ENCODE data around the gene REM2. TPM values are rescaled to one million over a fixed set of nuclear protein-coding genes. Genes with fewer than 3 reads are reported as not detected.

REM2 gene
- total and polyA plus RNA-seq, 2 of the 4 experiments (the other 2 are of a cell fraction), result under 0.01 to 0.07 TPM

GRCh38 chr14:22896760-22897159 is 13.7 kb downstream of the REM2 start:
- 0 out of 2 replicates have a peak overlapping the region, but pooled peaks have one; percentile 26 for H3K14ac ChIP-seq (replicated peaks; ENCODE audit: low read depth, low read length)
- no peak overlapping the region for H2AFZ ChIP-seq (replicated peaks; ENCODE audit: low read length, poor library complexity)
- no peak for TF ChIP-seq CTCF (conservative IDR thresholded peaks at IDR 0.05; ENCODE audit: low read depth, low read length)
- TF ChIP-seq RFX5 (IDR thresholded peaks at IDR 0.05; ENCODE audit: low read depth, low read length), result no peak
- no peak for TF ChIP-seq RAD21 (IDR thresholded peaks at IDR 0.05; ENCODE audit: low read length)
- TF ChIP-seq MXI1 (IDR thresholded peaks at IDR 0.05; ENCODE audit: borderline replicate concordance, low read depth, low read length), result no peak
- no peak for TF ChIP-seq BHLHE40 (IDR thresholded peaks at IDR 0.05; ENCODE audit: low read depth, low read length)
- no peak for TF ChIP-seq ELK1 (IDR thresholded peaks at IDR 0.05; ENCODE audit: borderline replicate concordance, low read depth, low read length)
- TF ChIP-seq CHD1 (IDR thresholded peaks at IDR 0.05; ENCODE audit: low read depth, low read length), result no peak
- no peak for TF ChIP-seq RCOR1 (IDR thresholded peaks at IDR 0.05; ENCODE audit: insufficient replicate concordance, low read length)
- TF ChIP-seq CEBPB (IDR thresholded peaks at IDR 0.05; ENCODE audit: low read depth, low read length), result no peak
- no peak for TF ChIP-seq SMC3 (IDR thresholded peaks at IDR 0.05; ENCODE audit: low read depth, low read length)
- TF ChIP-seq NFE2L2 (IDR thresholded peaks at IDR 0.05; ENCODE audit: low read depth, low read length), result no peak
- TF ChIP-seq MAZ (IDR thresholded peaks at IDR 0.05; ENCODE audit: borderline replicate concordance, low read depth, low read length), result no peak
- ChIA-PET POLR2A (ENCODE audit: unreplicated experiment) (interaction anchor here (0.5 to 0.6 kb wide), 2 partner anchors 85 to 388 kb away, joined by 4 to 5 read pairs; no protein-coding TSS in a partner anchor), CTCF (interaction anchor here (1.7 kb wide), 1 partner anchor 74 kb away, joined by 4 read pairs; no protein-coding TSS in a partner anchor)
- ATAC-seq (ENCODE audit: low read depth) (no peak), DNase-seq (no peak)
- BruUV-seq (replicated peaks), result no TSS peak
- no peak overlapping the region for H2BK5ac ChIP-seq (ENCODE audit: low read depth, low read length, poor library complexity, severe bottlenecking)
- no peak overlapping the region for H3K18ac ChIP-seq (ENCODE audit: low read depth, low read length)
- WGBS, 2 experiments (ENCODE audit: extremely low coverage in 2 of 2, insufficient read length in 1 of 2), result 80% methylated on average over 1 of the region's 3 CpGs; no CpG with 5 or more reads in 1 of the 2 experiments
- dilution Hi-C loops (cut with HindIII; ENCODE audit: low sequenced_read_pairs, unreplicated experiment), result no loop called here
- no peak overlapping the region for H3K27ac ChIP-seq (ENCODE audit: insufficient read depth, low read length)
- peaks cover 0 to 17% of the 10 kb centered on the region in 2 experiments; a peak in 3 of 4 replicates for H3K79me1 ChIP-seq (ENCODE audit: low read depth in 1 of 2, low read length in 2 of 2)
- 0 out of 2 replicates have a peak overlapping the region, but pooled peaks have one; percentile 28 for H2BK20ac ChIP-seq (ENCODE audit: low read depth, low read length)
- peaks cover 9% of the 10 kb centered on the region for H3K36me3 ChIP-seq (ENCODE audit: control insufficient read depth, insufficient read depth, low read length)
- H3K9me3 ChIP-seq (ENCODE audit: control insufficient read depth, insufficient read depth, low read length), result no peaks in the 10 kb centered on the region
- no peak overlapping the region for H4K91ac ChIP-seq (ENCODE audit: insufficient read depth, low read depth, low read length)
- no peak overlapping the region for H3K4me3 ChIP-seq (ENCODE audit: insufficient read depth, low read depth, low read length)
- peak overlapping the region in 1 of 2 experiments; percentile 30; a peak in 1 of 4 replicates for H4K8ac ChIP-seq (ENCODE audit: low read depth in 2 of 2, low read length in 2 of 2)
- no peak overlapping the region for H3K4ac ChIP-seq (ENCODE audit: low read depth, low read length)
- no peaks in the 10 kb centered on the region for H4K20me1 ChIP-seq (ENCODE audit: insufficient read depth, low read length)
- H2AK9ac ChIP-seq (replicated peaks; ENCODE audit: low read depth, low read length, poor library complexity), result peak overlapping the region; percentile 77
- 0 out of 2 replicates have a peak overlapping the region, but pooled peaks have one; percentile 4 for H3K23ac ChIP-seq (ENCODE audit: low read depth, low read length)
- no peak overlapping the region for H3K4me2 ChIP-seq (ENCODE audit: low read depth, low read length)
- H2BK15ac ChIP-seq (ENCODE audit: low read depth, low read length), result 0 out of 3 replicates have a peak overlapping the region, but pooled peaks have one; percentile 12
- 0 out of 2 replicates have a peak overlapping the region, but pooled peaks have one; percentile 30 for H2BK120ac ChIP-seq (ENCODE audit: low read depth, low read length)
- intact Hi-C loops (cut with micrococcal nuclease), result loop anchor here (5.0 to 10.0 kb wide), 3 partner anchors 59 to 512 kb away; partner anchors contain the start of gene MMP14
- in situ Hi-C loops (cut with MboI; ENCODE audit: low sequenced_read_pairs), result no loop called here
- peaks cover 17% of the 10 kb centered on the region for H3K4me1 ChIP-seq (ENCODE audit: control insufficient read depth, insufficient read depth, low read length)
- peaks cover 20% of the 10 kb centered on the region for H3K9me1 ChIP-seq (ENCODE audit: insufficient read depth, low read length)
- peak overlapping the region; percentile 73; the same call in 1 of the 2 replicates for H2AK5ac ChIP-seq (ENCODE audit: low read depth, low read length)
- H3K27me3 ChIP-seq (ENCODE audit: control insufficient read depth, insufficient read depth, low read length), result no peaks in the 10 kb centered on the region
- no peak overlapping the region for H4K5ac ChIP-seq (ENCODE audit: low read depth, low read length)
- no peak overlapping the region for H3K9ac ChIP-seq (ENCODE audit: low read depth, low read length)
- no peak overlapping the region for H3K56ac ChIP-seq (ENCODE audit: extremely low read depth, insufficient read depth, low read length)
